Measurements from ENCODE around the gene XAF1. TPM values are rescaled to one million over a fixed set of nuclear protein-coding genes. Genes with fewer than 3 reads are reported as not detected.
"Not testable (repeated sequence)": the region's sequence is repeated elsewhere in the genome, so short reads cannot be mapped to it uniquely, and the experiment has no call there.

The XAF1 gene
- total and polyA plus RNA-seq, 12 donors, result 12.7 to 73.4 (median 21.1) TPM

DNA sequence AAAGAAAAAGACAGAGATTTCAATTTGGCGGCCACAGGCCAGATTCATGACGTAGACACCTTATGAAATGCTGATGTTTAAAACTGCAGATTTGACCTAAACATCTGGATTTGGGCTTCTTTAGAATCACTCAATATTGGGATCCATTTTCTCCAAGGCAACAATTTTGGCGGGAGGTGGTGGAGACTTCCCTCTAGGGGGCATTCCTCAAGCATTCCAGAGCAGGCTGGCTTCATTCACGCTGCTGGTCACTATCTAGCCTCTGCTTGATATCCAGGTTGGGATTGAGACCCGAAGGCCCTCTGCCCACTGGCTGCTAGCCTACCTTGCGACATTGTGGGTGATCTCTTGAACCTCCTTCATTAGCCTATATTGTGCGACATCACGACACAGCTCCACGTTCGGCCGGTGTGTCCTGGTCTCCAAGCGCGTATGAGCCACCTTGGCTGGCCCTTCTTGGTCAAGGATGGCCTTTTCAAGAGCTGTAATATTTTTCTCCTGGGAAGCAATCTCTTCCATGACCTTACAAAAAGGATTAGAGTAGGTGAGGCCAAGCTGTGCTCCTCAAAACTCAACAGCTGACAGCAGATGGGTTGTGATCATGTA is 44.7 kb downstream of the XAF1 start:
- intact Hi-C loops (cut with DNase I), result no loop called here

DNA sequence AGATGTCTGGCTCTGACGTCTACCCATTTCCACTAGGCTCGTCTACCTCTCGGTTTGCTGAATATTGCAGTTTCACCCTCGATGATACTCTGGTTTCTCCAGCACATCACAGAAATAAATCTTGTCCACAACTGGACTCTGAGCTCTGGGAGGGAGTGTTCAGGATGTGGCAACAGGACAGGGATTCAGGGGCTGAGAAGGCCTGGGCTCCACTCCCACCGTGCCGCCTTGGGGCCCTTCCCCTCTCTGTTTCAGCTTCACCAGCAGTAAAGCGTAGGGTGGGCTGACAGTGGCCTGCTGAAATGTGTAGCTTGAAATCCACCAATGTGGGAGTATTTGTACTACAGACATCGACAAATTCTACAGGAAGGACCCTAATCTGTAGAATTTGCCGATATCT is 55.7 kb downstream of the XAF1 start:
- Histone ChIP-seq H3K36me3 (replicated peaks in 1 of 2) (no peaks in the 10 kb centered on the region), H3K4me1 (replicated peaks in 1 of 2) (no peaks in the 10 kb centered on the region), H3K27ac (no peak overlapping the region), H3K9me3 (replicated peaks in 1 of 3) (no peaks in the 10 kb centered on the region), H3K27me3 (peaks cover 5% of the 10 kb centered on the region), H3K4me3 (no peak overlapping the region)
- 80 to 86% (median 84%) methylated on average over 8 to 9 of the region's 9 CpGs for WGBS, 4 donors
- no peak for TF ChIP-seq POLR2A (IDR thresholded peaks at IDR 0.05)
- TF ChIP-seq, protein P1, sequence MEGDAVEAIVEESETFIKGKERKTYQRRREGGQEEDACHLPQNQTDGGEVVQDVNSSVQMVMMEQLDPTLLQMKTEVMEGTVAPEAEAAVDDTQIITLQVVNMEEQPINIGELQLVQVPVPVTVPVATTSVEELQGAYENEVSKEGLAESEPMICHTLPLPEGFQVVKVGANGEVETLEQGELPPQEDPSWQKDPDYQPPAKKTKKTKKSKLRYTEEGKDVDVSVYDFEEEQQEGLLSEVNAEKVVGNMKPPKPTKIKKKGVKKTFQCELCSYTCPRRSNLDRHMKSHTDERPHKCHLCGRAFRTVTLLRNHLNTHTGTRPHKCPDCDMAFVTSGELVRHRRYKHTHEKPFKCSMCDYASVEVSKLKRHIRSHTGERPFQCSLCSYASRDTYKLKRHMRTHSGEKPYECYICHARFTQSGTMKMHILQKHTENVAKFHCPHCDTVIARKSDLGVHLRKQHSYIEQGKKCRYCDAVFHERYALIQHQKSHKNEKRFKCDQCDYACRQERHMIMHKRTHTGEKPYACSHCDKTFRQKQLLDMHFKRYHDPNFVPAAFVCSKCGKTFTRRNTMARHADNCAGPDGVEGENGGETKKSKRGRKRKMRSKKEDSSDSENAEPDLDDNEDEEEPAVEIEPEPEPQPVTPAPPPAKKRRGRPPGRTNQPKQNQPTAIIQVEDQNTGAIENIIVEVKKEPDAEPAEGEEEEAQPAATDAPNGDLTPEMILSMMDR (IDR thresholded peaks at IDR 0.05), result no peak
- DNase-seq, result no peak
- intact Hi-C loops (cut with DNase I), result no loop called here

More for the DNA sequence above, 44.7 kb downstream of the XAF1 start:
- H3K36me3 ChIP-seq (replicated peaks in 1 of 2), result no peaks in the 10 kb centered on the region
- TF ChIP-seq, protein P1 (IDR thresholded peaks at IDR 0.05), result no peak
- TF ChIP-seq POLR2A (IDR thresholded peaks at IDR 0.05), result no peak
- WGBS, 4 donors, result 80 to 87% (median 84%) methylated on average over 13 of the region's 13 CpGs
- DNase-seq, result no peak
- no peak overlapping the region for H3K4me3 ChIP-seq
- H3K9me3 ChIP-seq (replicated peaks in 1 of 3), result no peaks in the 10 kb centered on the region
- no peaks in the 10 kb centered on the region for H3K27me3 ChIP-seq
- H3K27ac ChIP-seq, result no peak overlapping the region
- H3K4me1 ChIP-seq (replicated peaks in 1 of 2), result no peaks in the 10 kb centered on the region

DNA sequence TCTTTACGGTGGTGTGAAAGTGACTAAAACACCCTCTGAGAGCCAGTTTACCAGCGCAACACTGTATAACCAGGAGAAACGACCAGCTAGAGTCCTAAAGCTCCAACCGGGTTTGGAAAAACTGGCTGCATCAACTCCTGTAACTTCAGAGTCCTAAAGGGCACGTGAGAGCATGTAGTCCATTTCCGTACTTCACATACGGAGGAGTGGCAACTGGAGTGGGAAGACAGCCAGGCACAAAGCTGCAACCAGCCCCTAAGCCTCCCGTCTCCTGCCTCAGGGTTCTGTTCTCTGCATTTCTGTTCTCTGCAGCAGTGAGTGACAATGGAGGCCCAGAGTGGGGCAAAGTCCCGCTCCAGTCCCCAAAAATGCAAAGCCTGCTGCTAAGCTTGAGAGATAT is 56.4 kb downstream of the XAF1 start:
- Histone ChIP-seq H3K4me1 (replicated peaks in 1 of 2) (no peaks in the 10 kb centered on the region), H3K9me3 (replicated peaks in 1 of 3) (no peaks in the 10 kb centered on the region), H3K36me3 (replicated peaks in 1 of 2) (no peaks in the 10 kb centered on the region), H3K4me3 (no peak overlapping the region), H3K27ac (no peak overlapping the region), H3K27me3 (peaks cover 5% of the 10 kb centered on the region)
- TF ChIP-seq, protein P1 (IDR thresholded peaks at IDR 0.05), result no peak
- no peak for TF ChIP-seq POLR2A (IDR thresholded peaks at IDR 0.05)
- DNase-seq, result no peak
- 63 to 75% (median 70%) methylated on average over 9 of the region's 9 CpGs for WGBS, 4 donors
- intact Hi-C loops (cut with DNase I), result no loop called here

DNA sequence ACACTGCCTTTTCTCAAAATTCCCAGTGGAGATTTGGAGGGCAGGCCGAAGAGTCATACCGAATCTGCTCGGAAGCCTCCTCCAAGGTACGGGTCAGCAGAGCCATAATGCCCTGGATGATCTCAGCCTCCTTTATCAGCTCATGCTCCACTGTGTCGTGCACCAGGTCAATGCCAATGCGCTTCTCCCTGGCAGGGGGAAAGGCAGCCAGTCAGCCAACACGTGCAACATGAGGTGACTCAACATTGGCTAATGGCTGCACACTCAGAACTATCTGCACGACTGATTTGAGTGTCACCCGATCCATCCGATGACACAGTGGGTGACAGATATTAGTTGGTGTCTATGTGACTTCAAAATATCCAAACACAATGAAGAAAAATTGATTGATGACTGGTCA is 59.9 kb downstream of the XAF1 start:
- Histone ChIP-seq H3K9me3 (replicated peaks in 1 of 3) (no peaks in the 10 kb centered on the region), H3K4me1 (replicated peaks in 1 of 2) (no peaks in the 10 kb centered on the region), H3K27me3 (peaks cover 9% of the 10 kb centered on the region), H3K4me3 (no peak overlapping the region), H3K36me3 (replicated peaks in 1 of 2) (no peaks in the 10 kb centered on the region), H3K27ac (no peak overlapping the region)
- intact Hi-C loops (cut with DNase I), result no loop called here
- peak; percentile 45 to 74 (median 62) for DNase-seq
- no peak for TF ChIP-seq POLR2A (IDR thresholded peaks at IDR 0.05)
- TF ChIP-seq, protein P1 (IDR thresholded peaks at IDR 0.05), result no peak
- WGBS, 4 donors, result 45 to 64% (median 54%) methylated on average over 10 of the region's 10 CpGs

DNA sequence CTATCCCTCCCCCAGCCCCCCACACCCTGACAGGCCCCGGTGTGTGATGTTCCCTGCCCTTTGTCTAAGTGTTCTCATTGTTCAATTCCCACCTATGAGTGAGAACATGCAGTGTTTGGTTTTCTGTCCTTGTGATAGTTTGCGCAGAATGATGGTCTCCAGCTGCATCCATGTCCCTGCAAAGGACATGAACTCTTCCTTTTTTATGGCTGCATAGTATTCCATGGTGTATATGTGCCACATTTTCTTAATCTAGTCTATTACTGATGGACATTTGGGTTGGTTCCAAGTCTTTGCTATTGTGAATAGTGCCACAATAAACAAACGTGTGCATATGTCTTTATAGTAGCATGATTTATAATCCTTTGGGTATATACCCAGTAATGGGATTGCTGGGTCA is 60.5 kb downstream of the XAF1 start:
- WGBS, 4 donors, result 76 to 82% (median 77%) methylated on average over 3 of the region's 3 CpGs
- H3K9me3 ChIP-seq (replicated peaks in 1 of 3); H3K27me3 ChIP-seq; H3K27ac ChIP-seq; H3K4me1 ChIP-seq (replicated peaks in 1 of 2); DNase-seq; H3K36me3 ChIP-seq (replicated peaks in 1 of 2); H3K4me3 ChIP-seq; intact Hi-C loops (cut with DNase I): not testable (repeated sequence)
